HL-60 (cell line): ENCODE measurements around the gene IRX4.

ENCODE experiments used
- DNase-seq, 2 experiments: peaks; one replicate each; pipeline ENCODE4 v3.0.0-alpha.2; 2010 to 2020; ENCODE audit warnings: low read depth in 1 of 2, low spot score in 1 of 2
- H3K27ac ChIP-seq: fragments of 250-450 bp; sonication (Bioruptor Pico); replicated peaks from 2 replicates; pipeline ENCODE4 v1.5.1; 2020; ENCODE audit warnings: mild to moderate bottlenecking, moderate library complexity
- H3K27me3 ChIP-seq: fragments of 250-450 bp; sonication (Bioruptor Pico); 2 replicates; pipeline ENCODE4 v1.5.1; 2021; ENCODE audit warnings: mild to moderate bottlenecking, moderate library complexity; ENCODE audit not compliant: insufficient read depth, poor library complexity, severe bottlenecking
- H3K4me3 ChIP-seq: replicated peaks from 2 replicates; pipeline ENCODE4 v1.5.1; 2011; ENCODE audit warnings: mild to moderate bottlenecking, control low read depth, low read length; ENCODE audit not compliant: insufficient read depth
- GABPA ChIP-seq: IDR thresholded peaks from 2 replicates; pipeline ENCODE4 v1.6.1; 2012; ENCODE audit warnings: low read depth
- POLR2AphosphoS5 ChIP-seq: IDR thresholded peaks from 2 replicates; pipeline ENCODE4 v1.6.1; 2012; ENCODE audit warnings: low read depth
- SPI1 ChIP-seq: IDR thresholded peaks from 2 replicates; pipeline ENCODE4 v1.6.1; 2012; ENCODE audit warnings: low read depth, mild to moderate bottlenecking, borderline replicate concordance
- TF ChIP-seq, protein P1 (sequence below): IDR thresholded peaks from 2 replicates; pipeline ENCODE4 v1.6.1; 2012; ENCODE audit warnings: low read depth; ENCODE audit not compliant: insufficient replicate concordance
- TF ChIP-seq, protein P2 (sequence below): IDR thresholded peaks from one replicate; pipeline ENCODE4 v1.5.1; 2011; ENCODE audit warnings: low read length, control low read depth, inconsistent platforms; ENCODE audit not compliant: insufficient read depth

Gene IRX4

DNA sequence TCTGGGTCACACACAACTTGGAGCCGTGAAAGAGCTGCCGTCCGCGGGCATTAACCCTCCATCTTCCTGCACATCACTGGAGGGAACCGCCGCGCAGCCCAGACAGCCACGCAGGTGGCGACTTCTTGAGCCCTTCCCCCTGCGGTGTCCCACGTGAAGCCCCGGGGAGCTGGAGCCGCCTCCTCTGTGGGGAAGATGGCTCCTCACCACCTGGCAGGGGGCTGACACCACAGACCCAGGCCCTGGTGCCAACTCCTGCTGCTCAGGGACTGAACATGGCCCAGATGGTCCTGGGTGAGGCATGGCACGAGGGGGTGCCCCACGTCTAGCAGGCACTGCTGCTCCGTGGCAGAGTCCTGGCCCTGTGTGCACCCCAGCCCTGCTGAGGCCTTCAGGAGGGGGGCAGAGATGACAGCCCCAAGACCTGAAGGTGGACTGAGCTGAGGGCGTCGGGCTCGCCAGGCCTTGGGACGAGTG, 42.6 kb downstream of the IRX4 start:
- H3K27me3 ChIP-seq, result peaks cover 8% of the 10 kb centered on the region

DNA sequence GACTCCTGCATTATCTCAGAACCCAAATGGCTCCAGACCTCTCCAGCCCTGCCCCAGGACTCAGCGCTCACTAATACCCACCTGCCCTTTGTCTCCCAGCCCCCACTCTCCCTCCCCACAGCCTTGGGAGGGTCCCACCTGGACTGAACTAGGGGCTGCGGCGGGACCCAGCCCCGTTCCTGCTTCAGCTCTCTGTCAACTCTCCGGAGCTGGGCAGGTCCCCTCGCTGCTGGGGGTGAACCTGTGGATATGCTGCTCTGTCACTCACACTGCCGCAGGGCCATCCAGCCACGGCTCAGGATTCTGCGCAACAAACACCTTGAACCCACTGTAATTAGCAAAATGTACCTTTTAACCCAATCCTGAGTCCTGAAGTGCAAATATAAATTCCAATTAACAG, 44.7 kb downstream of the IRX4 start:
- Histone ChIP-seq H3K4me3 (no peak overlapping the region), H3K27me3 (peaks cover 8% of the 10 kb centered on the region), H3K27ac (no peak overlapping the region)
- DNase-seq, result no peak
- TF ChIP-seq POLR2AphosphoS5, result no peak
- TF ChIP-seq, protein P1, sequence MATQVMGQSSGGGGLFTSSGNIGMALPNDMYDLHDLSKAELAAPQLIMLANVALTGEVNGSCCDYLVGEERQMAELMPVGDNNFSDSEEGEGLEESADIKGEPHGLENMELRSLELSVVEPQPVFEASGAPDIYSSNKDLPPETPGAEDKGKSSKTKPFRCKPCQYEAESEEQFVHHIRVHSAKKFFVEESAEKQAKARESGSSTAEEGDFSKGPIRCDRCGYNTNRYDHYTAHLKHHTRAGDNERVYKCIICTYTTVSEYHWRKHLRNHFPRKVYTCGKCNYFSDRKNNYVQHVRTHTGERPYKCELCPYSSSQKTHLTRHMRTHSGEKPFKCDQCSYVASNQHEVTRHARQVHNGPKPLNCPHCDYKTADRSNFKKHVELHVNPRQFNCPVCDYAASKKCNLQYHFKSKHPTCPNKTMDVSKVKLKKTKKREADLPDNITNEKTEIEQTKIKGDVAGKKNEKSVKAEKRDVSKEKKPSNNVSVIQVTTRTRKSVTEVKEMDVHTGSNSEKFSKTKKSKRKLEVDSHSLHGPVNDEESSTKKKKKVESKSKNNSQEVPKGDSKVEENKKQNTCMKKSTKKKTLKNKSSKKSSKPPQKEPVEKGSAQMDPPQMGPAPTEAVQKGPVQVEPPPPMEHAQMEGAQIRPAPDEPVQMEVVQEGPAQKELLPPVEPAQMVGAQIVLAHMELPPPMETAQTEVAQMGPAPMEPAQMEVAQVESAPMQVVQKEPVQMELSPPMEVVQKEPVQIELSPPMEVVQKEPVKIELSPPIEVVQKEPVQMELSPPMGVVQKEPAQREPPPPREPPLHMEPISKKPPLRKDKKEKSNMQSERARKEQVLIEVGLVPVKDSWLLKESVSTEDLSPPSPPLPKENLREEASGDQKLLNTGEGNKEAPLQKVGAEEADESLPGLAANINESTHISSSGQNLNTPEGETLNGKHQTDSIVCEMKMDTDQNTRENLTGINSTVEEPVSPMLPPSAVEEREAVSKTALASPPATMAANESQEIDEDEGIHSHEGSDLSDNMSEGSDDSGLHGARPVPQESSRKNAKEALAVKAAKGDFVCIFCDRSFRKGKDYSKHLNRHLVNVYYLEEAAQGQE, result no peak
- no peak for TF ChIP-seq GABPA
- TF ChIP-seq SPI1, result no peak
- TF ChIP-seq, protein P2, sequence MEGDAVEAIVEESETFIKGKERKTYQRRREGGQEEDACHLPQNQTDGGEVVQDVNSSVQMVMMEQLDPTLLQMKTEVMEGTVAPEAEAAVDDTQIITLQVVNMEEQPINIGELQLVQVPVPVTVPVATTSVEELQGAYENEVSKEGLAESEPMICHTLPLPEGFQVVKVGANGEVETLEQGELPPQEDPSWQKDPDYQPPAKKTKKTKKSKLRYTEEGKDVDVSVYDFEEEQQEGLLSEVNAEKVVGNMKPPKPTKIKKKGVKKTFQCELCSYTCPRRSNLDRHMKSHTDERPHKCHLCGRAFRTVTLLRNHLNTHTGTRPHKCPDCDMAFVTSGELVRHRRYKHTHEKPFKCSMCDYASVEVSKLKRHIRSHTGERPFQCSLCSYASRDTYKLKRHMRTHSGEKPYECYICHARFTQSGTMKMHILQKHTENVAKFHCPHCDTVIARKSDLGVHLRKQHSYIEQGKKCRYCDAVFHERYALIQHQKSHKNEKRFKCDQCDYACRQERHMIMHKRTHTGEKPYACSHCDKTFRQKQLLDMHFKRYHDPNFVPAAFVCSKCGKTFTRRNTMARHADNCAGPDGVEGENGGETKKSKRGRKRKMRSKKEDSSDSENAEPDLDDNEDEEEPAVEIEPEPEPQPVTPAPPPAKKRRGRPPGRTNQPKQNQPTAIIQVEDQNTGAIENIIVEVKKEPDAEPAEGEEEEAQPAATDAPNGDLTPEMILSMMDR, result no peak

More for the DNA sequence above, 42.6 kb downstream of the IRX4 start:
- no peak overlapping the region for H3K4me3 ChIP-seq
- TF ChIP-seq GABPA (no peak), SPI1 (no peak), POLR2AphosphoS5 (no peak)
- TF ChIP-seq, protein P1, result no peak
- TF ChIP-seq, protein P2, result no peak
- no peak for DNase-seq
- H3K27ac ChIP-seq, result no peak overlapping the region

DNA sequence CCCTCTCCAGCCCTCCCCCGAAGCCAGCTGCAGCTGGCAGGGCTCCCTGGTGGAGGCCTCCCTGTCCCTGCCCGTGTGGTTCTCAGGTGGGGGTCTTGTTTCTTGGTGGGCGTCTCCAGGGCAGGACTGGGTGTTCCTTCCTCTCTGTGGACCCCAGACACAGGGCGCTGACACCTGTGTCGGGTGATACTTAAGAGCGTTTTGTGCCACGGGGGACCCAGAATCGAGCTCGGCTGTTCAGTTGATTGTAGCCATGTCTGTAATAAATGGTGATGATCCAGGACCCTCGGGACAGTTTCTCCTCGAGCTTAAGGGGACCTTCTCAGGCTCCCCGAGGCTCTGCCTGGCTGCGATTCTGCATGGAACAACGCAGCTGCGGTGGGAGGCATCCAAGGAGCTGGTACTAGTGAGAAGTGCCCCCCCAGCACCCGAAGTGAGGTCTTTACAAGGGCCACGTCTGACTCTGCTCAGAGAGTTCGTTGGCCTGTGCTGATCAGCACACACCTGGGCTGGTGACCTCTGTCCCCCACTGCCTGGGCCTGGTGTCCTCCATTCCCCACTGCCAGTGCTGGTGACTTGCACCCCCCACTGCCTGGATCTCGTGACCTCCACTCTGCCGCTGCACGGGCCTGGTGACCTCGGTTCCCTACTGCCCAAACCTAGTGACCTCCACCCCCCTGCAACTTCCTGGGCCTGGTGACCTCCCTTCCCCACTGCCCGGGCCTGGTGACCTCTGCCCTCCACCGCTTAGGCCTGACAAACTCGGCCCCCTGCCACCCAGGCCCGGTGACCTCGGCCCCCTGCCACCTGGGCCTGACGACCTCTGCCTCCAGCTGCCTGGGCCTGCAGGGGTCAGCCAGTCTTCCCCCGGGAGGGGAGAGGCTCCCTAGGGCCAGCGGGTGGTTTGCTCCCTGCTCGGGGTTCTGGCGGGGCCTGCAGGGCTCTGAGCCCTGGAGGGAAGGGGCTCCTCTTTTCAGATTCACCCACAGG, 45.5 kb downstream of the IRX4 start:
- TF ChIP-seq, protein P2, result no peak
- TF ChIP-seq POLR2AphosphoS5, result no peak
- no peak for TF ChIP-seq SPI1
- TF ChIP-seq, protein P1, result no peak
- TF ChIP-seq GABPA, result no peak
- Histone ChIP-seq H3K4me3 (no peak overlapping the region), H3K27ac (no peak overlapping the region), H3K27me3 (peaks cover 8% of the 10 kb centered on the region)
- no peak for DNase-seq
